Common myeloid progenitor, CD34-positive (primary cell): ENCODE results near the gene NPNT.

Source experiments
- CTCF ChIA-PET: fragments of 350-600 bp; sonication (Branson Sonifier 250); formaldehyde crosslinking; loops from one replicate; lab custom pipeline; 2021; ENCODE audit warnings: antibody characterized with exemption; lab: Charles Lee
- POLR2A ChIA-PET: fragments of 350-600 bp; sonication (Branson Sonifier 250); formaldehyde crosslinking; loops from one replicate; lab custom pipeline; 2021; ENCODE audit warnings: antibody characterized with exemption; lab: Charles Lee
- DNase-seq, 3 donors: peaks; one replicate each; pipeline versions ENCODE4 v3.0.0 to v3.0.0-alpha.2; 2013
- H3K27ac ChIP-seq, 2 experiments: 1 replicate in 1 of 2; 2 replicates in 1 of 2; pipeline ENCODE4 v1.7.0; 2013; ENCODE audit warnings: inconsistent platforms in 2 of 2, low read length in 2 of 2, mild to moderate bottlenecking in 2 of 2, low read depth in 1 of 2, moderate library complexity in 1 of 2; ENCODE audit not compliant: severe bottlenecking in 2 of 2, insufficient read depth in 1 of 2, poor library complexity in 1 of 2
- H3K27me3 ChIP-seq, 5 experiments: replicated peaks in 2 of 5; 1 replicate in 3 of 5; 2 replicates in 2 of 5; pipeline versions ENCODE4 v1.6.1 to v1.7.0; 2013; ENCODE audit warnings: low read length in 4 of 5, mild to moderate bottlenecking in 2 of 5, moderate library complexity in 2 of 5, inconsistent platforms in 1 of 5; ENCODE audit not compliant: insufficient read depth in 5 of 5, control insufficient read depth in 4 of 5
- H3K36me3 ChIP-seq, 4 experiments: 1 replicate in 2 of 4; 2 replicates in 2 of 4; pipeline versions ENCODE4 v1.6.1 to v1.7.0; 2013; ENCODE audit warnings: low read length in 3 of 4, control low read depth in 1 of 4, mild to moderate bottlenecking in 1 of 4; ENCODE audit not compliant: control insufficient read depth in 4 of 4, insufficient read depth in 4 of 4
- H3K4me1 ChIP-seq, 4 experiments: 1 replicate in 3 of 4; 2 replicates in 1 of 4; pipeline versions ENCODE4 v1.6.1 to v1.7.1; 2013; ENCODE audit warnings: low read length in 3 of 4, mild to moderate bottlenecking in 3 of 4, control low read depth in 1 of 4, inconsistent platforms in 1 of 4, moderate library complexity in 1 of 4; ENCODE audit not compliant: control insufficient read depth in 4 of 4, insufficient read depth in 4 of 4; ENCODE audit errors: control extremely low read depth in 1 of 4
- H3K4me3 ChIP-seq, 7 experiments: 1 replicate in 4 of 7; 2 replicates in 3 of 7; pipeline versions ENCODE4 v1.5.1 to v1.7.0; 2013; ENCODE audit warnings: mild to moderate bottlenecking in 7 of 7, low read length in 6 of 7, moderate library complexity in 6 of 7, inconsistent platforms in 2 of 7, low read depth in 2 of 7, control low read depth in 1 of 7; ENCODE audit not compliant: insufficient read depth in 4 of 7, control insufficient read depth in 1 of 7; ENCODE audit errors: extremely low read depth in 1 of 7
- H3K9me3 ChIP-seq, 5 experiments: 1 replicate in 4 of 5; 2 replicates in 1 of 5; pipeline versions ENCODE4 v1.6.1 to v1.7.1; 2013; ENCODE audit warnings: low read length in 4 of 5, mild to moderate bottlenecking in 2 of 5, inconsistent platforms in 1 of 5, low read depth in 1 of 5, moderate library complexity in 1 of 5; ENCODE audit not compliant: control insufficient read depth in 4 of 5, insufficient read depth in 2 of 5; ENCODE audit errors: control extremely low read depth in 1 of 5
- WGBS: methylation state at CpG from one replicate; pipeline ENCODE4 v1.1.5; 2013; ENCODE audit not compliant: insufficient coverage; 5-methylcytosine and 5-hydroxymethylcytosine counted together

NPNT gene

DNA sequence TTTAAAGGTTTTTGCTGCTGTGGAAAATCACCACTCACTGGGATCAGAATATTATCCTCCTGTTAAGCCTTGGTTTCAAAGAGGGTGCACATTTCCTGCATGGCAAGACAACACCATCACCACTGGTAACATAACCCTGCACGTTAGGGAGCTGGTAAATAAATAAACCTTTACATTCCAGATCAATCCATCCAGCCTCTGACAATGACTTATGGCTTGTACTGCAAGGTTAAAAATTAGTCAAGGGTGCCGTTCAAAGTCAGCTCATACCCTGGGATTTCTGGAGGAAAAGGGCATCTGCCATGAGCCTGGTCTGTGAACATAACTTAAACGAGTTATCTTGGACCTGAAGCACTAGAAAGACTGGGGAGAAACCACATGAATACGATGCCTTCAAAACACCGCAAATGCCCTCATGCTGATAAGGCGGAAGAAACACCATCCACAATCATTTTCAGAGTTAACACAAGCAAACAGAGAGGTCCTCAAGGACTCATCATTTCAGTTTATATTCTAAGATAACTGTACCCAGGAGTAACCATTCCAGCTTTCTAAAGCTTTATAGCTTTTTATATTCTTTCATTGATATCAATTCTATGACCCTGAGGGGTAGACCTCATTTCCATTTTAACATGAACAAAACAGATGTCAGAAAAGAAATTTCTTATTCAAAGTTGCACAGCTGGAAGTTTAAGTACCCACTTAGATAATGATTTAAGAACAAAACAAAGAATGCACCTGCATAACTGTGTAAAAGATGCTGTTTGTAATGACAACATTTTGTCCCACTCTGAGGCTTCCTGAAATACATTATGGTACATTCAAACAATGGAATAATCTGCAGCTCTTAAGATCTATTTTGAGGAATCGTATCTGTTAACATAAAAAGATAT, 103.1 kb downstream of the NPNT start:
- Histone ChIP-seq H3K9me3 (no peaks in the 10 kb centered on the region), H3K27me3 (peaks cover 0 to 7% (median 0%) of the 10 kb centered on the region in 5 experiments), H3K4me1 (no peaks in the 10 kb centered on the region), H3K4me3 (no peak overlapping the region), H3K27ac (no peak overlapping the region), H3K36me3 (no peaks in the 10 kb centered on the region)
- WGBS, result 94% methylated on average over 6 of the region's 7 CpGs
- ChIA-PET CTCF (no interaction called here), POLR2A (no interaction called here)
- no peak for DNase-seq

- POLR2A ChIA-PET, result no interaction called here
Measured at GRCh38 chr4:106002994-106003393, 107.7 kb downstream of the NPNT start.

GRCh38 chr4:106010761-106011160, 115.5 kb downstream of the NPNT start:
- H3K27ac ChIP-seq, result no peak overlapping the region
- WGBS, result no CpG with 5 or more reads among the region's 2 CpGs
- no peaks in the 10 kb centered on the region for H3K36me3 ChIP-seq
- peaks cover 0 to 4% (median 0%) of the 10 kb centered on the region in 4 experiments for H3K4me1 ChIP-seq
- ChIA-PET CTCF (no interaction called here), POLR2A (no interaction called here)
- H3K4me3 ChIP-seq, result no peak overlapping the region
- peaks cover 2 to 33% (median 3%) of the 10 kb centered on the region in 5 experiments for H3K9me3 ChIP-seq
- H3K27me3 ChIP-seq, result no peaks in the 10 kb centered on the region
- DNase-seq, result no peak

More at GRCh38 chr4:106002994-106003393, 107.7 kb downstream of the NPNT start:
- DNase-seq, result no peak
- H3K9me3 ChIP-seq, result no peaks in the 10 kb centered on the region
- H3K4me1 ChIP-seq, result peaks cover 0 to 4% (median 0%) of the 10 kb centered on the region in 4 experiments
- 100% methylated on average over 1 of the region's 2 CpGs for WGBS
- H3K36me3 ChIP-seq, result no peaks in the 10 kb centered on the region
- H3K27me3 ChIP-seq, result peaks cover 0 to 2% (median 0%) of the 10 kb centered on the region in 5 experiments
- CTCF ChIA-PET, result no interaction called here
- H3K27ac ChIP-seq, result no peak overlapping the region
- H3K4me3 ChIP-seq, result no peak overlapping the region

GRCh38 chr4:106011387-106011786, 116.1 kb downstream of the NPNT start:
- no peaks in the 10 kb centered on the region for H3K36me3 ChIP-seq
- no CpG with 5 or more reads among the region's 1 CpG for WGBS
- H3K4me1 ChIP-seq, result no peaks in the 10 kb centered on the region
- POLR2A ChIA-PET, result no interaction called here
- H3K27me3 ChIP-seq, result no peaks in the 10 kb centered on the region
- H3K9me3 ChIP-seq, result peaks cover 2 to 35% (median 3%) of the 10 kb centered on the region in 5 experiments
- DNase-seq, result no peak
- no peak overlapping the region for H3K4me3 ChIP-seq
- H3K27ac ChIP-seq, result no peak overlapping the region
- CTCF ChIA-PET, result no interaction called here

GRCh38 chr4:106017975-106018374, 122.7 kb downstream of the NPNT start:
- H3K4me1 ChIP-seq, result peaks cover 10 to 30% (median 22%) of the 10 kb centered on the region in 4 experiments
- DNase-seq, result no peak
- H3K27ac ChIP-seq, result no peak overlapping the region
- H3K9me3 ChIP-seq, result peaks cover 0 to 22% (median 3%) of the 10 kb centered on the region in 5 experiments
- H3K36me3 ChIP-seq, result no peaks in the 10 kb centered on the region
- no peak overlapping the region for H3K4me3 ChIP-seq
- CTCF ChIA-PET, result no interaction called here
- peaks cover 0 to 29% (median 16%) of the 10 kb centered on the region in 5 experiments for H3K27me3 ChIP-seq
- POLR2A ChIA-PET, result no interaction called here
- 100% methylated on average over 3 of the region's 5 CpGs for WGBS

DNA sequence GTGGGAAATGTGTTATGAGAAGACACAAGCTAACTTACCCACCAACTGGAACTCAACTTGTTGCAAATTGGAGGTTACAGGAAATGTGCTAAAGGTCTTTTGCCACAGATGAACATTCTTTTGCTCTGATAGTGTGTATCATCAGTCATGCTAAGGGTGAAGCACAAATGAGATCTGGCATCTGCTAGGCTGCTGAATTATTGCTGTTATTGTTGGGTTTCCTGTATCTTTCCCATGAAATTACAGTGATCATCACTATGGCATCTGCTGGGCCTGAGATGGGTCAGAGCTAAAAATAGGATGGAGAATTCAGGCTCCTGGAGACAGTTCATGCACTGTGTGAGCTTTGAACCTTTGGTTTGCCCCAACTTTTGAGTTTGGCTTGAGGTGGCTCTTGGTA, 124.5 kb downstream of the NPNT start:
- peaks cover 10 to 30% (median 22%) of the 10 kb centered on the region in 4 experiments for H3K4me1 ChIP-seq
- H3K27me3 ChIP-seq, result peaks cover 0 to 44% (median 23%) of the 10 kb centered on the region in 5 experiments
- H3K36me3 ChIP-seq, result no peaks in the 10 kb centered on the region
- no peak overlapping the region for H3K27ac ChIP-seq
- DNase-seq, result no peak
- H3K4me3 ChIP-seq, result no peak overlapping the region
- peaks cover 0 to 12% (median 0%) of the 10 kb centered on the region in 5 experiments for H3K9me3 ChIP-seq
- ChIA-PET CTCF (no interaction called here), POLR2A (no interaction called here)
